ENCODE data around the gene VWA8. TPM values are rescaled to one million over a fixed set of nuclear protein-coding genes. Genes with fewer than 3 reads are reported as not detected.

The VWA8 gene
- total RNA-seq, 2 experiments from 2014 or later = 21.7 to 26.2 TPM

DNA sequence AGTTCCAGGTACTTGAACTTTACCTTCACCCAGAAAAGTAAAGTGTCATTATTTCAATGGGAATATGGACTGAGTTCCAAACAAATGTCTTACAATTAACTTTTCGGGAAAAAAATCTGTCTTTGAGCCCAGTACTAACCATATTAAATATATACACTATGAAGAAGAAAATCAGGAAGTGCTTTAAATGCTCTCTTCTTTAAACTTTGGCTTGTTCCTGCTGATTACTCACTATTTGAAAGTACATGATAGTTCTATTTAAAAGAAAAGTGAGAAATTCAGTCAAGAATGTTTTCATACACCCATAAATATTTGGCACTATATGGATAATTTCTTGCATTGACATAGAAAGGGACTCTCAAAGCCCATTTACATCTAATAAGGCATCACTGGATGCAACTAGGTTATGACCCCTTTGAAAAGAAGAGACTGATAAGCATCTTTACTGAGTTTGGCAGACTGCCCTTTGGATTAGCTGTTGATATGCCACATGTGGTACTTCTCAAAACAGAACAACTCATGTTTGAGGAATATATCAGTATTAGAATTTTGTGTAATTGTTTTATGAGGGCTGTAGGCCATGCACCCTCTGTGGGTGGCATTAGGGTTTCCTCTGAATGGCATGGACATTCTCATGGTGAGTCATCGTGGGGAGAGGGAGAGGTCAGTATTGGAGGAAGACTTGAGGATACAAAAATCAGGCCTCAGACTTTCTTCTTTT, 25.0 kb upstream of the VWA8 start:
- Mint-ChIP-seq H3K27me3 (peaks cover 12% of the 10 kb centered on the region), H3K4me1 (peaks cover 8% of the 10 kb centered on the region), H3K9me3 (ENCODE audit: low read depth) (no peaks in the 10 kb centered on the region), H3K27ac (no peak overlapping the region), H3K36me3 (ENCODE audit: low read depth) (no peaks in the 10 kb centered on the region), H3K4me3 (no peak overlapping the region)
- intact Hi-C loops (cut with DNase I, micrococcal nuclease) = no loop called here
- ATAC-seq = no peak
- POLR2A ChIA-PET = no interaction called here
- DNase-seq = no peak
- CTCF ChIA-PET = no interaction called here

DNA sequence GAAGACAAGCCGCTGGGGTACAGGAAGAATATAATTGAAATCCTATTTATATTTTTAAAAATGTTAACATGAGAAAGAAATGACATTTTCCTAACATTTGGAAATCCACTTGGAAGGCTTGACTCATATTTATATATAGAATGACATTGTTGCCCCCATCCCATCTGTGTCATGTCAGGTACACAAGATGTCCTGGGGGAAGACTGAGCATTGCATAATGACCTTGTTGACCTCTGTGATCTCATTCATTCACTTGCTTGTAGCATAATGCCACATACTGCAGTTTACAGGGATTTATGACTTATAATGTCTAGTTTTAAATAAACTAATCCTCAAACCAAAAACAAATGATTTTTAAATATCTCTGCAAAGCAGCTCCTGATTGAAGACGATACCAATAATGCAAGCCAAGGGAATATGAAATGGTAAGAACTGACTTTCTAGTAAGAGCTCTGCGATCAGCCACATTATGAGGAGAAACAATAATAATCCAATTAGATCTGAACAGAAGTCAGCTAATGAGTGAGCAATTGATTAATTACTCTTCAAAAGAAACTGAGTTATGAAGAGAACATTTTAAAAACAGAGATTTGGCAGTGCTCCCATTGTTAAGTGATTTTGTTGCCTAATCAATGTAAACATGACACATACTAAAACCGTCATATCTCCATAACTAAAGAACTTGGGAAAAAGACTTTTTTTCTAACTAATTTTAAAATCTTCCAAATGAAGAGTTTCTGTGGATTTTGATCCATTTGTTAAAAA, 21.2 kb upstream of the VWA8 start:
- Mint-ChIP-seq H3K36me3 (ENCODE audit: low read depth) (no peaks in the 10 kb centered on the region), H3K27ac (no peak overlapping the region), H3K4me1 (peaks cover 16% of the 10 kb centered on the region), H3K9me3 (ENCODE audit: low read depth) (no peaks in the 10 kb centered on the region), H3K4me3 (no peak overlapping the region), H3K27me3 (peaks cover 7% of the 10 kb centered on the region)
- POLR2A ChIA-PET = no interaction called here
- intact Hi-C loops (cut with DNase I, micrococcal nuclease) = loop anchor here in 1 of 2 experiments (2.0 kb wide), 1 partner anchor 59 kb away; no protein-coding TSS in a partner anchor
- ATAC-seq = no peak
- CTCF ChIA-PET = interaction anchor here (0.8 to 1.3 kb wide), 5 partner anchors 19 to 55 kb away, joined by 3 read pairs; no protein-coding TSS in a partner anchor
- no peak for DNase-seq

DNA sequence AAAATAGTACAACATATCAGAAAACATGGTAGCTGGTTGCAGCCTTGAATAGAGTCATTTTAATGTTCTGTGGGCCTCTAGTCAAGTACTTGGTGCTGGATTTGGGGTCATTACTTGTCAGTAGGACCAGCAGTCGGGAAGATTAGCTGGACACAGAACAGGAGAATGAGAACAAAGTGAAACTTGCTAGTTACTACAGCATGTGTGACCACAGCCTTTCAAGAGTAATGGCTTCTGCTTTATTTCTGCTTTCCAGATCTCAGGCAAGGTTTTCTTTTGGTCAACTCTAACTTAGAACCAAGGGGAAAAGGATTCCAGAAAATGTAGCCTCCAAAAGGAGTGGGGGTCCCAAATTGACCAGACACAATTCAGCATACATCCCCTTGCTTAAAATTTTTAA, 17.1 kb upstream of the VWA8 start:
- Mint-ChIP-seq H3K27ac (no peak overlapping the region), H3K4me1 (peaks cover 12% of the 10 kb centered on the region), H3K36me3 (ENCODE audit: low read depth) (no peaks in the 10 kb centered on the region), H3K27me3 (peaks cover 4% of the 10 kb centered on the region), H3K4me3 (no peak overlapping the region), H3K9me3 (ENCODE audit: low read depth) (no peaks in the 10 kb centered on the region)
- intact Hi-C loops (cut with DNase I, micrococcal nuclease) = no loop called here
- ChIA-PET CTCF (interaction anchor here (0.6 to 2.4 kb wide), 4 partner anchors 14 to 59 kb away, joined by 3 to 15 read pairs (median 3); no protein-coding TSS in a partner anchor), POLR2A (no interaction called here)
- DNase-seq (no peak), ATAC-seq (no peak)

DNA sequence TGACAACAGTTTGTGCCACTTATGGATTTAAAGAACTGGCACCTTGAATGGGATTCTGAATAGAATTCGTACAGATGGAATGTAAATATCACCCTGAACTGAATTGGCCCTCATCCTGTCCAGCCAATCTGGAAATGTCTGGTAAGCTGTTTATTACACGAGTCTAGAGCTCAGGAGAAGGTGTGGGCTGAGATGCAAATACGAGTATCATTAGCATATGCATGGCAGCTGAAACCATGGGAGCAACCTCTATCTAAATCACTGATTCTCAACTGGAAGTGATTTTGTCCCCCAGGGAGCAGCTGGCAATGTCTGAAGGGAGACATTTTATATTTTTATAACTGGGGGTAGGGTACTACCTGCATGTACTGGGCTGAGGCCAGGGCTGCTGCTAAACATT, 15.6 kb upstream of the VWA8 start:
- ChIA-PET POLR2A (no interaction called here), CTCF (interaction anchor here (2.4 kb wide), 1 partner anchor 12 kb away, joined by 15 read pairs; no protein-coding TSS in a partner anchor)
- H3K4me3 Mint-ChIP-seq = no peak overlapping the region
- intact Hi-C loops (cut with DNase I, micrococcal nuclease) = no loop called here
- ATAC-seq (no peak), DNase-seq (no peak)
- peaks cover 16% of the 10 kb centered on the region for H3K4me1 Mint-ChIP-seq
- H3K27me3 Mint-ChIP-seq = peaks cover 2% of the 10 kb centered on the region
- no peaks in the 10 kb centered on the region for H3K36me3 Mint-ChIP-seq (ENCODE audit: low read depth)
- no peak overlapping the region for H3K27ac Mint-ChIP-seq
- H3K9me3 Mint-ChIP-seq (ENCODE audit: low read depth) = no peaks in the 10 kb centered on the region

DNA sequence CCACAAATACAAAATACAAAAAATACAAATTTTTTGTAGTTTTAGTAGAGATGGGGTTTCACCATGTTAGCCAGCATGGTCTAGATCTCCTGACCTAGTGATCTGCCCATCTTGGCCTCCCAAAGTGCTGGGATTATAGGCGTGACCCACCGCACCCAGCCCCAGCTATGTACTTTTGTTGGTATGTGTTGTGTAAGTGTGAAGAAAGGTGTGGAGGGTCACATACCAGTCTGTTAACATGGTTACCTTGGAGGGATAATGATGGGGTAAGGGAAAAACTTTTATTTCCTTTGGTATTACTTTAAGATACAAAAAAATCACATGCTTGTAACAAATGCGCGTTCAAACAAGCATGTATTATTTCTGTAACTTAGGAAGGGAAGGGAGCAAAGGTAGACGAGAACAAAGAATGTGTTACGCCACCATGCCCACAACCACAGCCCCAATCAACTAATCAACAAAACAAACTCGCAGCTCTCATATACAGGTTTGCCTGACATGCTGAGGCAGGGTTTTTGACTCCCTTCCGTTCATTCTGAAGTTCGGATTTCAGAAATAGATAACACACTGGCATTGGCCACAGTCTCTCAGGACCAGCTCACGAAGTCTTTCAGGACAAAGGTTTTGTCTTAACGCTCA, 13.5 kb upstream of the VWA8 start:
- intact Hi-C loops (cut with DNase I, micrococcal nuclease) = no loop called here
- CTCF ChIA-PET = interaction anchor here (1.1 kb wide), 1 partner anchor 14 kb away, joined by 3 read pairs; no protein-coding TSS in a partner anchor
- peaks cover 2% of the 10 kb centered on the region for H3K27me3 Mint-ChIP-seq

DNA sequence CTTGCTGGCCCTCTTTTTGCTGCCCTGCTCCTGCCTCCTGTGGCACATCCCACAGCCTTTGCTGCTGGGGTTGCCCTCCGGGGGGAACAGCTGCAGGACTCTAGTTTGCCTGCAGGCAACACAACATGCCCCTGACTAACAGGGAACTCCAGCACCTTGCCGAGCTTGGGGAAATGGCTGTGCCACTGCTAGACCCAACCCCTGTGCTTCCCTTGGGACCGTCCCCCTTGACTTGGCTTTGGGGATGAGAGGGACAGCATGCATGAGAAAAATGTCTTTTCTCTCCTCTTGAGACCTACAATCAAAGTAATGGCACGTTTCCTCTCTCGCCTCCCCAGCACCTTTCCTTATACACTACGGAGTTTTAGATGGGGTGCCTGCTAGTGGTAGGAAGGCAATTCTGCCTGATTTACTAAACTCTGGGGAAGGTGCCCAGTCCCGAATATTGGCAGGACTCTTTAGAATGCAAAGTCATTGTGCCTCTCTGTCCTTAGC, 12.4 kb upstream of the VWA8 start:
- DNase-seq (no peak), ATAC-seq (no peak)
- intact Hi-C loops (cut with DNase I, micrococcal nuclease) = no loop called here
- H3K4me1 Mint-ChIP-seq = peaks cover 12% of the 10 kb centered on the region
- no peaks in the 10 kb centered on the region for H3K36me3 Mint-ChIP-seq (ENCODE audit: low read depth)
- ChIA-PET CTCF (interaction anchor here (1.5 to 1.6 kb wide), 2 partner anchors 9 to 69 kb away, joined by 3 to 4 read pairs; no protein-coding TSS in a partner anchor), POLR2A (no interaction called here)
- H3K27ac Mint-ChIP-seq = no peak overlapping the region
- peaks cover 2% of the 10 kb centered on the region for H3K27me3 Mint-ChIP-seq
- H3K4me3 Mint-ChIP-seq = no peak overlapping the region
- no peaks in the 10 kb centered on the region for H3K9me3 Mint-ChIP-seq (ENCODE audit: low read depth)

More for the DNA sequence above, 13.5 kb upstream of the VWA8 start:
- POLR2A ChIA-PET = no interaction called here
- ATAC-seq (no peak), DNase-seq (no peak)
- H3K27ac Mint-ChIP-seq = no peak overlapping the region
- no peak overlapping the region for H3K4me3 Mint-ChIP-seq
- H3K4me1 Mint-ChIP-seq = peaks cover 12% of the 10 kb centered on the region
- H3K36me3 Mint-ChIP-seq (ENCODE audit: low read depth) = no peaks in the 10 kb centered on the region
- H3K9me3 Mint-ChIP-seq (ENCODE audit: low read depth) = no peaks in the 10 kb centered on the region

DNA sequence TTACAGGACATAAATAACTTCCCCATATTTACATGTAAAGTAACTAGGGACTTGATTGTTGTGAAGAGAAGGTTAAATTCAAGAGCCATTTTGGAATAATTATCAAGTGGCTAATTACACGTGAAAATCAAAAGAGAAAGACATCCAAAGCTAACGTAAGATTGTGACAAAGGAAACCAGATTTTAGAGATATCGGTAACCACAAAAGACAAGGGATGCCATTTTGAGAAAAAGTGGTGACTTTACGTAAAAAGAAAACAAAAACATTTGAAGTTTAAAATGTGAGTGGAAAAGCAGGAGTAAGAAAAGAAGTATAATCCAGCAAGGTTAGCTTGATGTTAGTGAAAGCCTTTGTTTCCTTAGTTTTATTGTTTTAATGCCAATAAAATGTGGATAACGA, 10.9 kb upstream of the VWA8 start:
- intact Hi-C loops (cut with DNase I, micrococcal nuclease) = no loop called here
- H3K4me3 Mint-ChIP-seq = no peak overlapping the region
- H3K9me3 Mint-ChIP-seq (ENCODE audit: low read depth) = no peaks in the 10 kb centered on the region
- H3K27ac Mint-ChIP-seq = peak overlapping the region; percentile 44
- H3K36me3 Mint-ChIP-seq (ENCODE audit: low read depth) = no peaks in the 10 kb centered on the region
- ChIA-PET POLR2A (no interaction called here), CTCF (interaction anchor here (0.9 to 1.6 kb wide), 3 partner anchors 9 to 68 kb away, joined by 3 to 5 read pairs (median 3); no protein-coding TSS in a partner anchor)
- ATAC-seq = no peak
- H3K4me1 Mint-ChIP-seq = peaks cover 10% of the 10 kb centered on the region
- no peak for DNase-seq
- peaks cover 2% of the 10 kb centered on the region for H3K27me3 Mint-ChIP-seq

DNA sequence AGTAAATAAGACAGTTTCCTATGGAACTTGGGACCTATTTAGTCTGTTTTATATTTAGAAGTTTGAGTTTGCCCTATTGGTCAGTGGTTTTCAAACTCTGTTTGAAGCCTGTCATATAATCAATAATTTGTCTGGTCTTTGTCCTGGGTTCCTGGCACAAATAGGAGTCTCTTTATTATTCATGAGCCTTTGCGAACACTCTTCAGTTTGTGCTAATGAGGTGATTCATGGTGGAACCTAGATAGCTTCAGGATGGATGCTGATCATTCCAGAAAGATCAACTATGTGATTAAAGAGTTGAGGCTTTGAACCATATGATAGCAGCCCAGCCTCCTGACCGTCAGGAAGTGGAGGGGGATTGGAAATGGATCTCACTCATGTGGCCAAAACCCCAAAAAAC, 10.0 kb upstream of the VWA8 start:
- peaks cover 2% of the 10 kb centered on the region for H3K27me3 Mint-ChIP-seq
- no peak for ATAC-seq
- intact Hi-C loops (cut with DNase I, micrococcal nuclease) = no loop called here
- H3K36me3 Mint-ChIP-seq (ENCODE audit: low read depth) = no peaks in the 10 kb centered on the region
- no peak overlapping the region for H3K4me3 Mint-ChIP-seq
- DNase-seq = no peak
- ChIA-PET CTCF (interaction anchor here (1.3 kb wide), 1 partner anchor 9 kb away, joined by 3 read pairs; no protein-coding TSS in a partner anchor), POLR2A (no interaction called here)
- no peaks in the 10 kb centered on the region for H3K9me3 Mint-ChIP-seq (ENCODE audit: low read depth)
- H3K4me1 Mint-ChIP-seq = peaks cover 10% of the 10 kb centered on the region
- H3K27ac Mint-ChIP-seq = no peak overlapping the region

DNA sequence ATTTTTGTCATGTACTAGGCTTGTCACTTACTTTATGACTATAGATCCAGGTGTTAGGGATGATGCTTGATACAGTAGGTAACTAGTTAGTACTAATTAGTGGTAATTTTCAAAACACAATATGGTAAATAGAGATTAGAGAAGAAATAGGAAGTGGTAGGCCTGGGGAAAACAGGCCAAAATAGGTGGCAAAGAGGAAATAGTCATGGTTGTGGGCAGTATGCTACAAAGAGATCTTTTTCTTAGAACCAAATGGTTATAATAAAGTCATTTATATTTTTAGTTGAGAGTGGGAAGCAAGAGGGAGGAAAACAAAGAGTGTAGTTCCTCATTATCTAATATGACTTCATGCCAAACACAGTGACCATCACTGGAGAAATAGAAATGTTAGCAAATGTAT, 9.1 kb upstream of the VWA8 start:
- Mint-ChIP-seq H3K36me3 (ENCODE audit: low read depth) (no peaks in the 10 kb centered on the region), H3K9me3 (ENCODE audit: low read depth) (no peaks in the 10 kb centered on the region), H3K27me3 (peaks cover 2% of the 10 kb centered on the region), H3K4me1 (peaks cover 10% of the 10 kb centered on the region), H3K27ac (no peak overlapping the region), H3K4me3 (no peak overlapping the region)
- ATAC-seq (no peak), DNase-seq (no peak)
- intact Hi-C loops (cut with DNase I, micrococcal nuclease) = no loop called here
- ChIA-PET CTCF (no interaction called here), POLR2A (no interaction called here)

DNA sequence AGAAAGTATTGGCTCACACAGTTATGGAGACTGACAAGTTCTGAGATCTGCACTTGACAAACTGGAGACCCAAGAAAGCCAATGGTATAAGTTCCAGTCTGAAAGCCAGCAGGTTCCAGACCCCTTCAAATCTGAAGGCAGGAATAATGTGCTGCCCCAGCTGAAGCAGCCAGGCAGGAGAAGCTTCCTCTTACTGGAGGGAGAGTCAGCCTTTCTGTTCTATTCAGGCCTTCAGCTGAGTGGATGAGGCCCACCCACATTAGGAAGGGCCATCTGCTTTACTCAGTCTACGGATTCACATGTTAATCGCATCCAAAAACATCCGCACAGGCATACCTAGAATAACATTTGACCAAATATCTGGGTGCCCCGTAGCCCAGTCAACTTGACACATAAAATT, 8.2 kb upstream of the VWA8 start:
- H3K36me3 Mint-ChIP-seq (ENCODE audit: low read depth) = peaks cover 2% of the 10 kb centered on the region
- CTCF ChIA-PET = interaction anchor here (0.8 kb wide), 1 partner anchor 56 kb away, joined by 3 read pairs; no protein-coding TSS in a partner anchor
- ATAC-seq = no peak
- no peak overlapping the region for H3K27ac Mint-ChIP-seq
- POLR2A ChIA-PET = no interaction called here
- intact Hi-C loops (cut with DNase I, micrococcal nuclease) = no loop called here
- peaks cover 4% of the 10 kb centered on the region for H3K27me3 Mint-ChIP-seq
- no peak for DNase-seq
- H3K4me1 Mint-ChIP-seq = peaks cover 14% of the 10 kb centered on the region
- no peaks in the 10 kb centered on the region for H3K9me3 Mint-ChIP-seq (ENCODE audit: low read depth)
- H3K4me3 Mint-ChIP-seq = no peak overlapping the region

DNA sequence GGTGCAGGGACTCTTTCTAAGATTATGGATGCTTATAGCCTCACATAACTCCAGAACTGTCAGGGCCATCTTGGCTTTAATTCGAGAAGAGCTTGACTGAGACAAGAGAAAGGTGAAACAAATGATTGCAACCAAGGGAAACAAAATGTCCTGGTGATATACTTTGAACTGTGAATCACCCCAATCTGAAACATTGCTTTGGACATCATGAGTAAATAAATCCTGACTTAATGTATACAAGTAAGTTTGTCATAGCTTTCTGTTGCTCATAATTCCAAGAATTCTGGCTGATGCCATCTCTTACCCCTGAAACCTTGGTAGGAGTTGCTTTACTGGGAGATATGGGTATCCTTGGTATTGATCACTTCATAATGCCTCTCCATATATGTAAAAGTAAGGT, 5.8 kb upstream of the VWA8 start:
- Mint-ChIP-seq H3K27me3 (peaks cover 2% of the 10 kb centered on the region), H3K36me3 (ENCODE audit: low read depth) (peaks cover 7% of the 10 kb centered on the region), H3K4me3 (no peak overlapping the region), H3K4me1 (peaks cover 29% of the 10 kb centered on the region), H3K9me3 (ENCODE audit: low read depth) (no peaks in the 10 kb centered on the region), H3K27ac (no peak overlapping the region)
- DNase-seq = no peak
- ChIA-PET POLR2A (no interaction called here), CTCF (interaction anchor here (0.6 to 1.2 kb wide), 4 partner anchors 62 to 314 kb away, joined by 3 read pairs; no protein-coding TSS in a partner anchor)
- intact Hi-C loops (cut with DNase I, micrococcal nuclease) = no loop called here
- ATAC-seq = no peak
